Trophoblast cell (in vitro differentiated cells and primary cell): Measurements from ENCODE around the gene ATP8B3.

ENCODE experiments used
- DNase-seq, 2 donors: peaks; one replicate each; pipeline ENCODE4 v3.0.0-alpha.2; 2016
- H2AFZ ChIP-seq: 2 replicates; pipeline ENCODE4 v1.6.1; 2013; ENCODE audit warnings: low read length, moderate library complexity, mild to moderate bottlenecking; ENCODE audit not compliant: insufficient read depth, poor library complexity
- H2AK5ac ChIP-seq: 2 replicates; pipeline ENCODE4 v1.6.1; 2013; ENCODE audit warnings: mild to moderate bottlenecking, low read length
- H2BK120ac ChIP-seq: 2 replicates; pipeline ENCODE4 v1.6.1; 2013; ENCODE audit warnings: low read length, mild to moderate bottlenecking, moderate library complexity; ENCODE audit not compliant: insufficient read depth, poor library complexity
- H2BK12ac ChIP-seq: 2 replicates; pipeline ENCODE4 v1.6.1; 2013; ENCODE audit warnings: mild to moderate bottlenecking, low read length, moderate library complexity
- H2BK5ac ChIP-seq: 2 replicates; pipeline ENCODE4 v1.6.1; 2013; ENCODE audit warnings: low read length, low read depth, moderate library complexity, mild to moderate bottlenecking; ENCODE audit not compliant: poor library complexity
- H3K14ac ChIP-seq: 2 replicates; pipeline ENCODE4 v1.6.1; 2013; ENCODE audit warnings: mild to moderate bottlenecking, low read length
- H3K18ac ChIP-seq: 2 replicates; pipeline ENCODE4 v1.6.1; 2013; ENCODE audit warnings: mild to moderate bottlenecking, low read length
- H3K23ac ChIP-seq: 2 replicates; pipeline ENCODE4 v1.6.1; 2013; ENCODE audit warnings: low read length
- H3K27ac ChIP-seq: 2 replicates; pipeline ENCODE4 v1.5.1; 2013; ENCODE audit warnings: low read depth, mild to moderate bottlenecking, inconsistent platforms, low read length, moderate library complexity
- H3K27me3 ChIP-seq: 2 replicates; pipeline ENCODE4 v1.6.1; 2013; ENCODE audit warnings: inconsistent platforms, mild to moderate bottlenecking, low read length, moderate library complexity; ENCODE audit not compliant: insufficient read depth
- H3K36me3 ChIP-seq, 2 experiments: 1 replicate in 1 of 2; 2 replicates in 1 of 2; pipeline ENCODE4 v1.6.1; 2013; ENCODE audit warnings: low read length in 2 of 2, mild to moderate bottlenecking in 2 of 2, moderate library complexity in 1 of 2; ENCODE audit not compliant: insufficient read depth in 2 of 2, control insufficient read depth in 1 of 2
- H3K4ac ChIP-seq: 2 replicates; pipeline ENCODE4 v1.6.1; 2013; ENCODE audit warnings: low read depth, mild to moderate bottlenecking, low read length, moderate library complexity
- H3K4me1 ChIP-seq, 2 experiments: 1 replicate in 1 of 2; 2 replicates in 1 of 2; pipeline ENCODE4 v1.6.1; 2013; ENCODE audit warnings: low read length in 2 of 2, mild to moderate bottlenecking in 2 of 2, moderate library complexity in 1 of 2; ENCODE audit not compliant: insufficient read depth in 2 of 2, control insufficient read depth in 1 of 2
- H3K4me2 ChIP-seq: 2 replicates; pipeline ENCODE4 v1.6.1; 2013; ENCODE audit warnings: inconsistent platforms, mild to moderate bottlenecking, low read length, moderate library complexity
- H3K4me3 ChIP-seq: 2 replicates; pipeline ENCODE4 v1.5.1; 2013; ENCODE audit warnings: mild to moderate bottlenecking, low read depth, low read length, inconsistent platforms
- H3K79me1 ChIP-seq: one replicate; pipeline ENCODE4 v1.6.1; 2013; ENCODE audit warnings: low read length
- H3K79me2 ChIP-seq: 2 replicates; pipeline ENCODE4 v1.6.1; 2013; ENCODE audit warnings: low read length, mild to moderate bottlenecking; ENCODE audit not compliant: control insufficient read depth, insufficient read depth, poor library complexity
- H3K9ac ChIP-seq: 2 replicates; pipeline ENCODE4 v1.6.1; 2013; ENCODE audit warnings: mild to moderate bottlenecking, low read length
- H3K9me3 ChIP-seq: 2 replicates; pipeline ENCODE4 v1.6.1; 2013; ENCODE audit warnings: low read depth, mild to moderate bottlenecking, control low read depth, inconsistent platforms, low read length; ENCODE audit not compliant: insufficient read depth
- H4K12ac ChIP-seq: 2 replicates; pipeline ENCODE4 v1.6.1; 2013; ENCODE audit warnings: low read depth, mild to moderate bottlenecking, low read length, moderate library complexity
- H4K8ac ChIP-seq: 2 replicates; pipeline ENCODE4 v1.6.1; 2013; ENCODE audit warnings: low read depth, mild to moderate bottlenecking, low read length, moderate library complexity
- H4K91ac ChIP-seq: one replicate; pipeline ENCODE4 v1.6.1; 2013; ENCODE audit warnings: low read depth, mild to moderate bottlenecking, low read length, moderate library complexity
- WGBS: extraction: QIAGEN DNeasy Blood & Tissue Kit; methylation state at CpG from one replicate; pipeline ENCODE4 v1.1.7; 2013; ENCODE audit warnings: missing lambda C conversion rate; ENCODE audit not compliant: insufficient read length, insufficient coverage; ENCODE audit errors: extremely low coverage; 5-methylcytosine and 5-hydroxymethylcytosine counted together

Gene ATP8B3

GRCh38 chr19:1739960-1740629 lies 72.0 kb downstream of the ATP8B3 start:
- Histone ChIP-seq H4K12ac (no peak overlapping the region), H2BK5ac (no peak overlapping the region), H3K14ac (no peak overlapping the region), H3K79me1 (no peaks in the 10 kb centered on the region), H3K27ac (no peak overlapping the region), H3K4me1 (no peaks in the 10 kb centered on the region), H4K91ac (no peak overlapping the region), H3K4me2 (no peak overlapping the region), H3K9me3 (peaks cover 5% of the 10 kb centered on the region), H4K8ac (no peak overlapping the region), H3K9ac (no peak overlapping the region), H2BK120ac (no peak overlapping the region), H3K36me3 (no peaks in the 10 kb centered on the region), H3K27me3 (peaks cover 6% of the 10 kb centered on the region), H2AFZ (no peak overlapping the region), H3K79me2 (no peaks in the 10 kb centered on the region), H3K18ac (no peak overlapping the region), H3K4ac (no peak overlapping the region), H2AK5ac (no peak overlapping the region), H3K4me3 (no peak overlapping the region), H2BK12ac (no peak overlapping the region), H3K23ac (no peak overlapping the region)
- no peak for DNase-seq
- WGBS: no CpG with 5 or more reads among the region's 11 CpGs

- Histone ChIP-seq H4K8ac (no peak overlapping the region), H3K18ac (no peak overlapping the region), H3K27me3 (no peaks in the 10 kb centered on the region), H3K79me1 (no peaks in the 10 kb centered on the region), H4K91ac (no peak overlapping the region), H3K9ac (no peak overlapping the region), H3K27ac (no peak overlapping the region), H3K4me1 (no peaks in the 10 kb centered on the region), H3K4me3 (no peak overlapping the region), H3K23ac (no peak overlapping the region), H2BK12ac (no peak overlapping the region), H4K12ac (no peak overlapping the region), H2BK5ac (no peak overlapping the region), H2AK5ac (no peak overlapping the region), H2AFZ (no peak overlapping the region), H3K36me3 (no peaks in the 10 kb centered on the region), H3K9me3 (peaks cover 3% of the 10 kb centered on the region), H3K79me2 (no peaks in the 10 kb centered on the region), H3K14ac (no peak overlapping the region), H3K4ac (no peak overlapping the region), H3K4me2 (no peak overlapping the region), H2BK120ac (no peak overlapping the region)
- DNase-seq: no peak
- WGBS: no CpG with 5 or more reads among the region's 22 CpGs
These were observed 75.1 kb downstream of the ATP8B3 start for GRCh38 chr19:1736927-1737326.

GRCh38 chr19:1736280-1736679 lies 75.8 kb downstream of the ATP8B3 start:
- H3K4me2 ChIP-seq: no peak overlapping the region
- no peaks in the 10 kb centered on the region for H3K79me1 ChIP-seq
- H3K23ac ChIP-seq: no peak overlapping the region
- H3K4ac ChIP-seq: no peak overlapping the region
- H3K14ac ChIP-seq: no peak overlapping the region
- no peak overlapping the region for H4K12ac ChIP-seq
- DNase-seq: no peak
- H3K27ac ChIP-seq: no peak overlapping the region
- H4K91ac ChIP-seq: no peak overlapping the region
- no peak overlapping the region for H2BK12ac ChIP-seq
- H3K4me1 ChIP-seq: no peaks in the 10 kb centered on the region
- peaks cover 3% of the 10 kb centered on the region for H3K9me3 ChIP-seq
- no peak overlapping the region for H3K4me3 ChIP-seq
- H3K27me3 ChIP-seq: no peaks in the 10 kb centered on the region
- no peak overlapping the region for H2BK120ac ChIP-seq
- WGBS: no CpG with 5 or more reads among the region's 3 CpGs
- no peak overlapping the region for H3K18ac ChIP-seq
- H3K9ac ChIP-seq: no peak overlapping the region
- H3K79me2 ChIP-seq: no peaks in the 10 kb centered on the region
- H2AFZ ChIP-seq: no peak overlapping the region
- H4K8ac ChIP-seq: no peak overlapping the region
- no peaks in the 10 kb centered on the region for H3K36me3 ChIP-seq
- no peak overlapping the region for H2BK5ac ChIP-seq
- no peak overlapping the region for H2AK5ac ChIP-seq

GRCh38 chr19:1734321-1734966 lies 77.6 kb downstream of the ATP8B3 start:
- H3K4me2 ChIP-seq: no peak overlapping the region
- H3K27ac ChIP-seq: no peak overlapping the region
- H2BK12ac ChIP-seq: no peak overlapping the region
- H3K4me1 ChIP-seq: no peaks in the 10 kb centered on the region
- H2AFZ ChIP-seq: no peak overlapping the region
- no peak overlapping the region for H2BK5ac ChIP-seq
- no peak overlapping the region for H2BK120ac ChIP-seq
- no peak for DNase-seq
- H3K23ac ChIP-seq: no peak overlapping the region
- H3K18ac ChIP-seq: no peak overlapping the region
- no peak overlapping the region for H4K91ac ChIP-seq
- WGBS: no CpG with 5 or more reads among the region's 28 CpGs
- H2AK5ac ChIP-seq: no peak overlapping the region
- no peaks in the 10 kb centered on the region for H3K79me2 ChIP-seq
- H4K12ac ChIP-seq: no peak overlapping the region
- peaks cover 2% of the 10 kb centered on the region for H3K9me3 ChIP-seq
- no peaks in the 10 kb centered on the region for H3K79me1 ChIP-seq
- H4K8ac ChIP-seq: no peak overlapping the region
- no peak overlapping the region for H3K14ac ChIP-seq
- no peaks in the 10 kb centered on the region for H3K27me3 ChIP-seq
- no peaks in the 10 kb centered on the region for H3K36me3 ChIP-seq
- H3K4me3 ChIP-seq: no peak overlapping the region
- no peak overlapping the region for H3K4ac ChIP-seq
- no peak overlapping the region for H3K9ac ChIP-seq
